HG02571 (cell line): ENCODE measurements around the gene TPD52L2.

Experiments
- ATAC-seq: cut with Tn5 transposase; IDR thresholded peaks from one replicate; pipeline ENCODE4 v1.9.1; 2021; ENCODE audit warnings: mild to moderate bottlenecking, moderate library complexity; ENCODE audit not compliant: unreplicated experiment

Gene TPD52L2

GRCh38 chr20:63864978-63865640 is at the start of gene TPD52L2:
TSS of gene TPD52L2 (plus strand) at chr20:63865270. CDS start at chr20:63865366, 96 bp downstream.
- peak; percentile 62 for ATAC-seq

- ATAC-seq = no peak
These were observed 49.3 kb upstream of the TPD52L2 start for GRCh38 chr20:63815615-63816253.

- no peak for ATAC-seq
These were observed 45.7 kb upstream of the TPD52L2 start for GRCh38 chr20:63819224-63819921.

GRCh38 chr20:63821811-63822210 is 43.3 kb upstream of the TPD52L2 start:
- ATAC-seq = no peak

- no peak for ATAC-seq
These were observed 42.8 kb upstream of the TPD52L2 start for GRCh38 chr20:63822276-63822696.

- no peak for ATAC-seq
These were observed 41.3 kb upstream of the TPD52L2 start for GRCh38 chr20:63823691-63824311.

GRCh38 chr20:63825331-63826118 is 39.5 kb upstream of the TPD52L2 start:
- no peak for ATAC-seq

- no peak for ATAC-seq
These were observed 38.3 kb upstream of the TPD52L2 start for GRCh38 chr20:63826753-63827152.

GRCh38 chr20:63828124-63828523 is 36.9 kb upstream of the TPD52L2 start:
- no peak for ATAC-seq

- no peak for ATAC-seq
These were observed 36.5 kb upstream of the TPD52L2 start for GRCh38 chr20:63828545-63828944.

- no peak for ATAC-seq
These were observed 36.1 kb upstream of the TPD52L2 start for GRCh38 chr20:63828951-63829350.

- ATAC-seq = no peak
These were observed 35.5 kb upstream of the TPD52L2 start for GRCh38 chr20:63829603-63829944.

- no peak for ATAC-seq
These were observed 34.9 kb upstream of the TPD52L2 start for GRCh38 chr20:63829945-63830835.

- no peak for ATAC-seq
These were observed 34.1 kb upstream of the TPD52L2 start, which contains the start of gene ZBTB46 for GRCh38 chr20:63830841-63831588. TSS of gene ZBTB46 (minus strand) at chr20:63831264. CDS start at chr20:63790757, 40,507 bp downstream.

GRCh38 chr20:63831646-63831992 is 33.5 kb upstream of the TPD52L2 start:
- no peak for ATAC-seq

GRCh38 chr20:63831993-63832686 is 32.9 kb upstream of the TPD52L2 start:
- ATAC-seq = no peak

GRCh38 chr20:63833776-63834490 is 31.1 kb upstream of the TPD52L2 start:
- ATAC-seq = no peak

- ATAC-seq = no peak
These were observed 30.6 kb upstream of the TPD52L2 start for GRCh38 chr20:63834491-63834880.
